ENCODE results near the gene IFFO2.

GRCh38 chr1:18884419-18884717 lies 72.1 kb downstream of the IFFO2 start:
- TF ChIP-seq GATA3 (IDR thresholded peaks at IDR 0.05; ENCODE audit: low read depth, low read length) (no peak), GATA2 (IDR thresholded peaks at IDR 0.05; ENCODE audit: low read depth, low read length) (no peak)

Measured in SH-SY5Y (cell line).